ENCODE data around the gene ZNF391.
A peak's percentile ranks its signal among the peaks of the same experiment; 100 is the strongest.
"Not testable (repeated sequence)": the region's sequence is repeated elsewhere in the genome, so short reads cannot be mapped to it uniquely, and the experiment has no call there.

ZNF391 gene

GRCh38 chr6:27388293-27389197 lies at the start of gene ZNF391:
ZNF391 (plus strand) TSS chr6:27388759; CDS start chr6:27400371, 11,612 bp downstream.
- Histone ChIP-seq H3K27ac (peak within 1 kb of the TSS in 19 of 21 experiments; percentile 35 to 83 (median 75)), H3K4me3 (peak within 1 kb of the TSS; percentile 46 to 74 (median 61))

- Histone ChIP-seq H3K4me3 (no peak overlapping the region), H3K27ac (no peak overlapping the region)
Observed at GRCh38 chr6:27352850-27353249, 35.7 kb upstream of the ZNF391 start.

GRCh38 chr6:27358786-27359185 lies 29.8 kb upstream of the ZNF391 start:
- Histone ChIP-seq H3K4me3 (no peak overlapping the region), H3K27ac (no peak overlapping the region)

GRCh38 chr6:27359231-27359630 lies 29.3 kb upstream of the ZNF391 start:
- Histone ChIP-seq H3K27ac (no peak overlapping the region), H3K4me3 (no peak overlapping the region)

GRCh38 chr6:27368202-27368601 lies 20.4 kb upstream of the ZNF391 start:
- Histone ChIP-seq H3K4me3 (no peak overlapping the region), H3K27ac (no peak overlapping the region)

GRCh38 chr6:27370391-27370790 lies 18.2 kb upstream of the ZNF391 start:
- H3K27ac ChIP-seq, result no peak overlapping the region
- H3K4me3 ChIP-seq, result no peak overlapping the region

GRCh38 chr6:27374824-27375612 lies 13.5 kb upstream of the ZNF391 start:
- Histone ChIP-seq H3K27ac (peak overlapping the region in 10 of 21 experiments; percentile 4 to 81 (median 30)), H3K4me3 (peak overlapping the region; percentile 42 to 66 (median 48))

- H3K4me3 ChIP-seq, result peak overlapping the region in 4 of 7 experiments; percentile 45 to 66 (median 58)
- H3K27ac ChIP-seq, result peak overlapping the region in 2 of 21 experiments; percentile 30 to 41
Observed at GRCh38 chr6:27375613-27376079, 12.9 kb upstream of the ZNF391 start.

- not testable (repeated sequence) for H3K4me3 ChIP-seq, H3K27ac ChIP-seq
Observed at GRCh38 chr6:27378406-27378805, 10.2 kb upstream of the ZNF391 start.

- H3K4me3 ChIP-seq, result not testable (repeated sequence)
Observed at GRCh38 chr6:27381001-27381400, 7.6 kb upstream of the ZNF391 start.

GRCh38 chr6:27383011-27383410 lies 5.5 kb upstream of the ZNF391 start:
- Histone ChIP-seq H3K4me3 (no peak overlapping the region), H3K27ac (no peak overlapping the region)

More at GRCh38 chr6:27381001-27381400, 7.6 kb upstream of the ZNF391 start:
- not testable (repeated sequence) for H3K27ac ChIP-seq

GRCh38 chr6:27383481-27383880 lies 5.1 kb upstream of the ZNF391 start:
- Histone ChIP-seq H3K4me3 (no peak overlapping the region), H3K27ac (no peak overlapping the region)

- H3K27ac ChIP-seq, result no peak overlapping the region
- no peak overlapping the region for H3K4me3 ChIP-seq
Observed at GRCh38 chr6:27392623-27393022, 4.1 kb downstream of the ZNF391 start.

- H3K4me3 ChIP-seq, result no peak overlapping the region
- no peak overlapping the region for H3K27ac ChIP-seq
Observed at GRCh38 chr6:27394073-27394472, 5.5 kb downstream of the ZNF391 start.

GRCh38 chr6:27400877-27401642 lies 12.5 kb downstream of the ZNF391 start:
- Histone ChIP-seq H3K4me3 (no peak overlapping the region), H3K27ac (no peak overlapping the region)

GRCh38 chr6:27406085-27406484 lies 17.5 kb downstream of the ZNF391 start:
- H3K4me3 ChIP-seq, result no peak overlapping the region
- no peak overlapping the region for H3K27ac ChIP-seq

GRCh38 chr6:27407153-27407814 lies 18.7 kb downstream of the ZNF391 start:
- no peak overlapping the region for H3K27ac ChIP-seq
- no peak overlapping the region for H3K4me3 ChIP-seq

GRCh38 chr6:27414300-27414699 lies 25.7 kb downstream of the ZNF391 start:
- Histone ChIP-seq H3K27ac (no peak overlapping the region), H3K4me3 (no peak overlapping the region)

- Histone ChIP-seq H3K4me3 (no peak overlapping the region), H3K27ac (no peak overlapping the region)
Observed at GRCh38 chr6:27414996-27415395, 26.4 kb downstream of the ZNF391 start.
